Calu3 (cell line): ENCODE results near the gene SPTBN1. TPM values are rescaled to one million over a fixed set of nuclear protein-coding genes. Genes with fewer than 3 reads are reported as not detected.

Source experiments
- BruUV-seq: library from RNA; stranded (reverse); fragments of 400-500 nt; replicated peaks from 2 replicates; lab custom pipeline; 2021; lab: Mats Ljungman, UMichigan
- CTCF ChIA-PET: fragments of 300-600 bp; sonication (Branson Sonifier 250); formaldehyde crosslinking; loops from one replicate; lab custom pipeline; 2022; ENCODE audit warnings: antibody characterized with exemption; lab: Charles Lee
- DNase-seq: peaks from one replicate; pipeline ENCODE4 v3.0.0; 2022
- H3K27ac Mint-ChIP-seq: one replicate; pipeline ENCODE4 v1.8.0; 2022; ENCODE audit warnings: mixed read lengths; ENCODE audit not compliant: unreplicated experiment
- H3K27me3 Mint-ChIP-seq: one replicate; pipeline ENCODE4 v1.8.0; 2022; ENCODE audit warnings: mixed read lengths; ENCODE audit not compliant: unreplicated experiment
- H3K36me3 Mint-ChIP-seq: one replicate; pipeline ENCODE4 v1.8.0; 2022; ENCODE audit warnings: mild to moderate bottlenecking, moderate library complexity, mixed read lengths; ENCODE audit not compliant: insufficient read depth, unreplicated experiment
- H3K4me1 Mint-ChIP-seq: one replicate; pipeline ENCODE4 v1.8.0; 2022; ENCODE audit warnings: mild to moderate bottlenecking, low read depth, mixed read lengths; ENCODE audit not compliant: unreplicated experiment
- H3K4me3 Mint-ChIP-seq: one replicate; pipeline ENCODE4 v1.8.0; 2022; ENCODE audit warnings: mild to moderate bottlenecking, low read depth, moderate library complexity, mixed read lengths; ENCODE audit not compliant: unreplicated experiment
- H3K9me3 Mint-ChIP-seq: one replicate; pipeline ENCODE4 v1.8.0; 2022; ENCODE audit warnings: low read depth, mixed read lengths; ENCODE audit not compliant: unreplicated experiment
- intact Hi-C: fragments of 100-400 bp; cut with micrococcal nuclease; formaldehyde crosslinking; loops from one replicate; pipeline ENCODE4 v1.10.0; 2022; ENCODE audit not compliant: unreplicated experiment
- total RNA-seq: library from RNA; stranded (reverse); gene quantifications from 2 replicates; pipeline ENCODE4 v1.2.3, GENCODE V29; 2022
- TF ChIP-seq, protein P1 (sequence below): fragments of 200-600 bp; IDR thresholded peaks from one replicate; pipeline ENCODE4 v1.8.0; 2022; ENCODE audit warnings: antibody characterized with exemption; ENCODE audit not compliant: unreplicated experiment

Gene SPTBN1
- total RNA-seq, 1 experiment from 2014 or later: 611 TPM

DNA sequence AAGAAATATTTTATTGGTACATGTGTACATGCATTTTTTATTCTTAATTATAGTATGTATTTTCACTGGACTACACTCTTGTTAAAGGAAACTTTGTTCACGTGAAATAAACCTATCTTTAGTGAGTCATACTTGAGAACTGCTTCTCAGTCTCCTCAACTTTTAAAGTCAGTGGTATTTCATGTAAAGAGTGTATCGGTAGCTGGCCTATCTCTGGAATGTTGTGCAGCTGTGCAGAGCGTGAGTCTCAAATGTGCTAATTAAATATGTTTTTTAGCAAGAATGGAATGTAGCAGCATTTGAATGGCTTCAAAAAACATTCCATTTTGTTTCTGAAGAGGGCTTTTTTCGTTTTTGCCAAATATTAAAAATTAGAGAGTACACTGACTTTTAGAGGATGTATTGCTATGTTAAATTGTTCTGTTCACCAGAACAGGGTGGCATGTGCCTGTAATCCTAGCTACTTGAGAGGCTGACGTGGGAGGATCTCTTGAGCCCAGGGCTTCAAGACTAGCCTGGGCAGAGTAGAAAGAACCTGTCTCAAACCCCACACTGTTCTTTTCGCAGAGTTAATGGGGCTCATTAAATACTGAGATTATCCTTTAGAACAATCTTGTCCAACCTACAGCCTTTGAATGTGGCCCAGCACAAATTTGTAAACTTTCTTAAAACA lies 14.3 kb downstream of the SPTBN1 start:
- TF ChIP-seq, protein P1, sequence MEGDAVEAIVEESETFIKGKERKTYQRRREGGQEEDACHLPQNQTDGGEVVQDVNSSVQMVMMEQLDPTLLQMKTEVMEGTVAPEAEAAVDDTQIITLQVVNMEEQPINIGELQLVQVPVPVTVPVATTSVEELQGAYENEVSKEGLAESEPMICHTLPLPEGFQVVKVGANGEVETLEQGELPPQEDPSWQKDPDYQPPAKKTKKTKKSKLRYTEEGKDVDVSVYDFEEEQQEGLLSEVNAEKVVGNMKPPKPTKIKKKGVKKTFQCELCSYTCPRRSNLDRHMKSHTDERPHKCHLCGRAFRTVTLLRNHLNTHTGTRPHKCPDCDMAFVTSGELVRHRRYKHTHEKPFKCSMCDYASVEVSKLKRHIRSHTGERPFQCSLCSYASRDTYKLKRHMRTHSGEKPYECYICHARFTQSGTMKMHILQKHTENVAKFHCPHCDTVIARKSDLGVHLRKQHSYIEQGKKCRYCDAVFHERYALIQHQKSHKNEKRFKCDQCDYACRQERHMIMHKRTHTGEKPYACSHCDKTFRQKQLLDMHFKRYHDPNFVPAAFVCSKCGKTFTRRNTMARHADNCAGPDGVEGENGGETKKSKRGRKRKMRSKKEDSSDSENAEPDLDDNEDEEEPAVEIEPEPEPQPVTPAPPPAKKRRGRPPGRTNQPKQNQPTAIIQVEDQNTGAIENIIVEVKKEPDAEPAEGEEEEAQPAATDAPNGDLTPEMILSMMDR: no peak
- Mint-ChIP-seq H3K27me3 (no peaks in the 10 kb centered on the region), H3K9me3 (no peaks in the 10 kb centered on the region), H3K36me3 (no peaks in the 10 kb centered on the region), H3K4me1 (peaks cover 16% of the 10 kb centered on the region), H3K4me3 (no peak overlapping the region), H3K27ac (no peak overlapping the region)
- no peak for DNase-seq
- CTCF ChIA-PET: no interaction called here
- BruUV-seq: no TSS peak
- intact Hi-C loops: no loop called here

DNA sequence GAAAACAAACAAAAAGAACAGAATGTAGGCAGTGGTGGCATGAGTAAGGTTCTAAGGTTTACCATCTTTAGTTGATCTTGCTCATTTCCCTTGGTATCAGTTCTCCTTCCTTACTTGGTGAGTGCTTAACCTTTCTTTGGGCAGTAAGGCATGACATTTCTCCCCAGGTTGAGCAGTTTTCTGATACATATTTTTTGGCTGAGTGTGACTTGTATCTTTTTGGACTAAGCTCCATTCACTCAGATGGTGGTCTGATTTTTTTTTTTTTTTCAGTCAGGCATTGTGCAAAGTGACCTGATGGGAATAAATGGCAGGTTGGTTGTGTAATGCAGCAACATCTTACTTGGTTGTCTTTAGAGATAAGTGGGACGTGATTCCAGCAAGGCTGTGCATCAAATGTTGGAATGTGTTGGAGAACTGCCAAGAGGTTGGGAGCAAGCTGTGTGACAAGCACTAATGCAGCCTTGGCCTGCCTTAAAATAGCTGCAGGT lies 15.1 kb downstream of the SPTBN1 start:
- intact Hi-C loops: no loop called here
- Mint-ChIP-seq H3K9me3 (no peaks in the 10 kb centered on the region), H3K4me3 (no peak overlapping the region), H3K27ac (no peak overlapping the region), H3K27me3 (no peaks in the 10 kb centered on the region), H3K36me3 (no peaks in the 10 kb centered on the region), H3K4me1 (peaks cover 16% of the 10 kb centered on the region)
- no TSS peak for BruUV-seq
- DNase-seq: peak; percentile 28
- TF ChIP-seq, protein P1: no peak
- CTCF ChIA-PET: interaction anchor here (0.6 to 1.0 kb wide), 3 partner anchors 9 to 98 kb away, joined by 3 to 5 read pairs (median 3); no protein-coding TSS in a partner anchor

DNA sequence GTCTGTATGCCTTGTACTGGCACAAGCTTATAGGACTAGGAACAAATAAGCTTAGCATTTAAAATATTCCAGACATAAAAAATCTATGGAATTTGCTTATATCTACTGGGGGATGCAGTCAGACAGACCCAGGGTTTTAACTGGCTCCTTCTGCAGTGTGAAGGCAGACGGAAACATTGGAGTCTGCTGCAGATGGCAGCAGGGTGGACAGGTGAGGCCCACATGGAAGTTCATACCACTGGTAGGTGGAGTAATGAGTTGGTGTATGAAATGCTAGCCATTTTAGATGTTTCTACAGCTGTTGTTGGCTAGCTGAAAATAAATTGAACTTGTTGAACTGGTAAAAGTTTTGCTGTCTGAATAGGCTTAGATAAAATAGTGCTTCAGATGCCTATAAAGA lies 17.7 kb downstream of the SPTBN1 start:
- TF ChIP-seq, protein P1: no peak
- peaks cover 16% of the 10 kb centered on the region for H3K4me1 Mint-ChIP-seq
- intact Hi-C loops: no loop called here
- H3K9me3 Mint-ChIP-seq: no peaks in the 10 kb centered on the region
- no peaks in the 10 kb centered on the region for H3K27me3 Mint-ChIP-seq
- BruUV-seq: no TSS peak
- DNase-seq: no peak
- H3K36me3 Mint-ChIP-seq: no peaks in the 10 kb centered on the region
- H3K27ac Mint-ChIP-seq: no peak overlapping the region
- CTCF ChIA-PET: no interaction called here
- no peak overlapping the region for H3K4me3 Mint-ChIP-seq

DNA sequence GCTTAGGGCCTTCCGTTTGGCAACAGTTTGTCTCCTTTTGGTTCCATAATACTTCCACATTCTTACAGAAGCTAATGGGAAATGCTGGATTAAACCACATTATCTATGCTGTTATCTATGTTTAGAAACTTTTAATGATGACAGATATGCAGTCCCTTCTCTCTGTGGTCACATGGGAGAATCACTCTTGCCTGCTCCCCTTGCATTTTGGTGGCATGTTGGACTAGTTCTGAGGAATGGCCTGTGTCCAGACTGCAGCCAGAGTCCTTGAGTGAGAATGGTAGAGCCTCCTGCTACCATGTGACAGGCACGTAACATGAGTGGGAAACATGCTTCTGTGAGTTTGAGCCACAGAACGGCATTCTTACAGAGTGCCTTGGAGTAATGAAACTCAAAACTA lies 19.2 kb downstream of the SPTBN1 start:
- CTCF ChIA-PET: no interaction called here
- H3K9me3 Mint-ChIP-seq: no peaks in the 10 kb centered on the region
- H3K4me1 Mint-ChIP-seq: peaks cover 25% of the 10 kb centered on the region
- H3K27me3 Mint-ChIP-seq: no peaks in the 10 kb centered on the region
- intact Hi-C loops: no loop called here
- DNase-seq: no peak
- no peaks in the 10 kb centered on the region for H3K36me3 Mint-ChIP-seq
- TF ChIP-seq, protein P1: no peak
- no TSS peak for BruUV-seq
- no peak overlapping the region for H3K27ac Mint-ChIP-seq
- H3K4me3 Mint-ChIP-seq: no peak overlapping the region
